GM18858 (cell line): ENCODE data around the gene DDX27.

Experiments used
- ATAC-seq: cut with Tn5 transposase; IDR thresholded peaks from one replicate; pipeline ENCODE4 v1.9.1; 2021; ENCODE audit not compliant: unreplicated experiment

The DDX27 gene

GRCh38 chr20:49247792-49248191, 28.6 kb downstream of the DDX27 start:
- ATAC-seq = no peak

GRCh38 chr20:49248301-49248700, 29.1 kb downstream of the DDX27 start:
- no peak for ATAC-seq

- no peak for ATAC-seq
Measured at GRCh38 chr20:49248879-49249665, 29.9 kb downstream of the DDX27 start.

- no peak for ATAC-seq
Measured at GRCh38 chr20:49252556-49253350, 33.5 kb downstream of the DDX27 start.

- no peak for ATAC-seq
Measured at GRCh38 chr20:49256261-49256660, 37.0 kb downstream of the DDX27 start.

GRCh38 chr20:49259284-49259683, 40.1 kb downstream of the DDX27 start:
- ATAC-seq = no peak

- ATAC-seq = no peak
Measured at GRCh38 chr20:49259799-49260198, 40.6 kb downstream of the DDX27 start.

- no peak for ATAC-seq
Measured at GRCh38 chr20:49260218-49260617, 41.0 kb downstream of the DDX27 start.

GRCh38 chr20:49261173-49261572, 42.0 kb downstream of the DDX27 start:
- ATAC-seq = no peak

- no peak for ATAC-seq
Measured at GRCh38 chr20:49262444-49262843, 43.2 kb downstream of the DDX27 start.

- no peak for ATAC-seq
Measured at GRCh38 chr20:49267327-49267726, 48.1 kb downstream of the DDX27 start.

GRCh38 chr20:49268600-49269365, 49.6 kb downstream of the DDX27 start:
- no peak for ATAC-seq

- no peak for ATAC-seq
Measured at GRCh38 chr20:49270177-49270576, 51.0 kb downstream of the DDX27 start.

GRCh38 chr20:49270736-49271135, 51.5 kb downstream of the DDX27 start:
- no peak for ATAC-seq

GRCh38 chr20:49272654-49273053, 53.4 kb downstream of the DDX27 start:
- ATAC-seq = no peak

GRCh38 chr20:49273696-49274277, 54.6 kb downstream of the DDX27 start:
- ATAC-seq = no peak

GRCh38 chr20:49275216-49275615, 56.0 kb downstream of the DDX27 start:
- no peak for ATAC-seq

GRCh38 chr20:49275636-49276035, 56.4 kb downstream of the DDX27 start:
- ATAC-seq = no peak

- no peak for ATAC-seq
Measured at GRCh38 chr20:49276161-49276960, 57.1 kb downstream of the DDX27 start.
